HG03066 (cell line): ENCODE results near the gene RIT1.
A peak's percentile ranks its signal among the peaks of the same experiment; 100 is the strongest.

Experiments used
- ATAC-seq: cut with Tn5 transposase; IDR thresholded peaks from one replicate; pipeline ENCODE4 v1.9.1; 2021; ENCODE audit warnings: low read depth; ENCODE audit not compliant: unreplicated experiment

The RIT1 gene

GRCh38 chr1:155911156-155912055, at the start of gene RIT1:
RIT1 (minus strand) TSS chr1:155911349; CDS start chr1:155910761, 588 bp downstream.
- peak; percentile 72 for ATAC-seq

- ATAC-seq: no peak
These were observed 49.1 kb upstream of the RIT1 start for GRCh38 chr1:155960081-155960745.

GRCh38 chr1:155957411-155957915, 46.3 kb upstream of the RIT1 start:
- no peak for ATAC-seq

GRCh38 chr1:155954645-155955044, 43.5 kb upstream of the RIT1 start:
- no peak for ATAC-seq

- no peak for ATAC-seq
These were observed 41.3 kb upstream of the RIT1 start for GRCh38 chr1:155952505-155952890.

- ATAC-seq: no peak
These were observed 40.8 kb upstream of the RIT1 start for GRCh38 chr1:155951753-155952504.

- ATAC-seq: no peak
These were observed 39.7 kb upstream of the RIT1 start for GRCh38 chr1:155950829-155951228.

- ATAC-seq: no peak
These were observed 36.6 kb upstream of the RIT1 start for GRCh38 chr1:155947741-155948140.

- no peak for ATAC-seq
These were observed 36.1 kb upstream of the RIT1 start for GRCh38 chr1:155947292-155947691.

- ATAC-seq: peak; percentile 11
These were observed 35.6 kb upstream of the RIT1 start for GRCh38 chr1:155946633-155947219.

- ATAC-seq: no peak
These were observed 33.3 kb upstream of the RIT1 start for GRCh38 chr1:155944444-155944799.

GRCh38 chr1:155942578-155943141, 31.5 kb upstream of the RIT1 start:
- no peak for ATAC-seq

- no peak for ATAC-seq
These were observed 30.8 kb upstream of the RIT1 start for GRCh38 chr1:155941845-155942531.

- no peak for ATAC-seq
These were observed 30.1 kb upstream of the RIT1 start, which contains the start of gene RXFP4 for GRCh38 chr1:155940993-155941844. RXFP4 (plus strand) TSS chr1:155941638; CDS start chr1:155941710, 72 bp downstream.

GRCh38 chr1:155940482-155940992, 29.4 kb upstream of the RIT1 start:
- ATAC-seq: no peak

- ATAC-seq: no peak
These were observed 27.1 kb upstream of the RIT1 start for GRCh38 chr1:155938220-155938627.

GRCh38 chr1:155934936-155935590, 23.9 kb upstream of the RIT1 start:
- ATAC-seq: no peak
